HepG2 (cell line): ENCODE measurements around the gene SLC16A4. TPM values are rescaled to one million over a fixed set of nuclear protein-coding genes. Genes with fewer than 3 reads are reported as not detected.

Experiments
- CEBPG ChIP-seq: IDR thresholded peaks from 2 replicates; pipeline ENCODE4 v1.6.1; 2016
- DNMT3B ChIP-seq: conservative IDR thresholded peaks from 2 replicates; pipeline ENCODE4 v1.6.1; 2016; ENCODE audit warnings: missing biosample characterization, control low read depth
- FOSL1 ChIP-seq: sonication (generic); formaldehyde crosslinking; IDR thresholded peaks from 2 replicates; pipeline ENCODE4 v1.9.0; 2021; ENCODE audit warnings: missing genetic modification reagents, borderline replicate concordance
- GTF3A ChIP-seq: sonication (generic); formaldehyde crosslinking; conservative IDR thresholded peaks from 2 replicates; pipeline ENCODE4 v1.4.0; 2020; ENCODE audit warnings: mild to moderate bottlenecking, missing genetic modification reagents
- HNRNPH1 ChIP-seq: fragments of 200-400 bp; formaldehyde crosslinking; optimal IDR thresholded peaks from 2 replicates; pipeline ENCODE3; 2017; ENCODE audit warnings: mild to moderate bottlenecking, low read depth, low read length
- JUND ChIP-seq: sonication (generic); formaldehyde crosslinking; IDR thresholded peaks from 2 replicates; pipeline ENCODE4 v1.8.0; 2022; ENCODE audit warnings: mild to moderate bottlenecking, missing genetic modification reagents
- MAZ ChIP-seq, 2 experiments: sonication (generic) in 1 of 2; formaldehyde crosslinking in 1 of 2; IDR thresholded peaks; 2 replicates each; pipeline versions ENCODE4 v1.5.0 to v1.6.1; 2012 to 2020; ENCODE audit warnings: low read depth in 2 of 2, mild to moderate bottlenecking in 2 of 2, borderline replicate concordance in 1 of 2, improper control_type of control experiment in 1 of 2, low read length in 1 of 2, missing genetic modification reagents in 1 of 2, moderate library complexity in 1 of 2
- MIER2 ChIP-seq: IDR thresholded peaks from 2 replicates; pipeline ENCODE4 v1.6.1; 2016; ENCODE audit warnings: missing biosample characterization, missing genetic modification reagents
- POGZ ChIP-seq: sonication (generic); formaldehyde crosslinking; IDR thresholded peaks from 2 replicates; pipeline ENCODE4 v1.4.0; 2020; ENCODE audit warnings: mild to moderate bottlenecking, missing genetic modification reagents
- POLR2AphosphoS5 ChIP-seq: IDR thresholded peaks from 2 replicates; pipeline ENCODE4 v1.6.1; 2012; ENCODE audit warnings: low read depth, low read length
- RAD21 ChIP-seq: fragments of 450-650 bp; formaldehyde crosslinking; IDR thresholded peaks from 2 replicates; pipeline ENCODE4 v1.5.0; 2020; ENCODE audit warnings: mild to moderate bottlenecking
- STAG1 ChIP-seq: sonication (generic); formaldehyde crosslinking; IDR thresholded peaks from 2 replicates; pipeline ENCODE4 v1.4.0; 2020; ENCODE audit warnings: missing genetic modification reagents
- TCF7L2 ChIP-seq: IDR thresholded peaks from 2 replicates; pipeline ENCODE4 v1.6.1; 2011; ENCODE audit warnings: mild to moderate bottlenecking, low read depth, low read length, moderate library complexity
- ZBTB20 ChIP-seq: sonication (generic); formaldehyde crosslinking; IDR thresholded peaks from 2 replicates; pipeline ENCODE4 v1.8.1; 2023; ENCODE audit warnings: missing genetic modification reagents, low read depth, mild to moderate bottlenecking, borderline replicate concordance
- ZBTB7B ChIP-seq: sonication (generic); formaldehyde crosslinking; IDR thresholded peaks from 2 replicates; pipeline ENCODE4 v1.4.0; 2020; ENCODE audit warnings: missing genetic modification reagents
- ZFP36L1 ChIP-seq: sonication (generic); formaldehyde crosslinking; IDR thresholded peaks from 2 replicates; pipeline ENCODE4 v1.8.0; 2022; ENCODE audit warnings: mild to moderate bottlenecking, missing genetic modification reagents, moderate library complexity
- ZNF337 ChIP-seq: sonication (generic); formaldehyde crosslinking; IDR thresholded peaks from 2 replicates; pipeline ENCODE4 v1.5.1; 2020; ENCODE audit warnings: missing genetic modification reagents, low read depth, mild to moderate bottlenecking, borderline replicate concordance
- ZNF644 ChIP-seq: IDR thresholded peaks from 2 replicates; pipeline ENCODE4 v1.6.1; 2016; ENCODE audit warnings: low read depth
- ZNF724P ChIP-seq: sonication (generic); formaldehyde crosslinking; IDR thresholded peaks from 2 replicates; pipeline ENCODE4 v1.8.0; 2022; ENCODE audit warnings: missing genetic modification reagents, borderline replicate concordance
- ZNF879 ChIP-seq: sonication (generic); formaldehyde crosslinking; IDR thresholded peaks from 2 replicates; pipeline ENCODE4 v1.8.1; 2023; ENCODE audit warnings: missing genetic modification reagents
- ZSCAN30 ChIP-seq: sonication (generic); formaldehyde crosslinking; IDR thresholded peaks from 2 replicates; pipeline ENCODE4 v1.5.0; 2020; ENCODE audit warnings: mild to moderate bottlenecking, missing genetic modification reagents
- polyA plus RNA-seq, 8 experiments: library from polyadenylated mRNA; depleted of rRNA in 3 of 8; stranded (reverse) in 7 of 8; unstranded in 1 of 8; fragments of >200 nt; fragmentation: Illumina TruSeq in 4 of 8; extraction: Trizol in 4 of 8; gene quantifications; 2 replicates each; pipeline versions ENCODE4 v1.2.1 to v1.2.3, GENCODE V29; 2011 to 2016; ENCODE audit warnings: low read depth in 4 of 8, missing spikeins in 1 of 8, mixed read lengths in 1 of 8; ENCODE audit not compliant: insufficient read depth in 1 of 8
- total RNA-seq, 5 experiments: library from RNA; depleted of rRNA; stranded (reverse); fragments of >200 nt; fragmentation: Illumina TruSeq; extraction: Trizol; gene quantifications; 2 replicates each; pipeline ENCODE4 v1.2.3, GENCODE V29; 2016; ENCODE audit warnings: low read depth in 1 of 5
- TF ChIP-seq, protein P1 (sequence below): sonication (generic); formaldehyde crosslinking; IDR thresholded peaks from 2 replicates; pipeline ENCODE4 v1.4.0; 2020; ENCODE audit warnings: missing genetic modification reagents, borderline replicate concordance
- TF ChIP-seq, protein P2 (sequence below): sonication (generic); formaldehyde crosslinking; IDR thresholded peaks from 2 replicates; pipeline ENCODE4 v1.9.0; 2022; ENCODE audit warnings: missing genetic modification reagents, mild to moderate bottlenecking, borderline replicate concordance
- TF ChIP-seq, protein P3 (sequence below): sonication (generic); formaldehyde crosslinking; IDR thresholded peaks from 2 replicates; pipeline ENCODE4 v1.4.0; 2020; ENCODE audit warnings: mild to moderate bottlenecking, missing genetic modification reagents
- TF ChIP-seq, protein P4 (sequence below): sonication (generic); formaldehyde crosslinking; IDR thresholded peaks from 2 replicates; pipeline ENCODE4 v1.4.0; 2020; ENCODE audit warnings: missing genetic modification reagents

The SLC16A4 gene
- total and polyA plus RNA-seq, 2 of the 13 experiments (the other 11 are each of a cell fraction or from before 2014, with no cell fraction given): 1.1 to 1.5 TPM

DNA sequence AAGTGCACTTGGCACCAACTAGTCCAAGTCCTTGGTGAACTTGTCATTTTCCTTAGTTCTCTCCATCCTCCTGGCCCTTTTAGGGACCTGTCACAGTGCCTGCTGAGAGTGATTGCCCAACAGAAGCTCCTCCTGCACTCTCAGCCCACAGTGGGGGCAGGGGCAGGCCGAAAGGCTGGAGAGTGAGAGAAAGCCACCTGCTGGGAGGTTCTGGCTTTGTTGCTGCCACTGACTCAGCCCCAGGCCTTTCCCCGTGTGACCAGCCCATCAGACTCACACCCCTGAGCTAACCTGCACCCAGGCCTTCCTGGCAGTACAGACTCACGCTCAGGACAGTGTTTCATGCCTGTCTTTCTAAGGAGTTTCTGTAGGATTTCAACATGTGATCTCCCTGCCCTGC lies 43.0 kb upstream of the SLC16A4 start (continued):
- TF ChIP-seq TCF7L2 (no peak), ZBTB7B (no peak), GTF3A (CRISPR knock-in tag) (no peak), ZBTB20 (CRISPR knock-in tag) (no peak), ZSCAN30 (CRISPR knock-in tag) (no peak), CEBPG (CRISPR knock-in tag) (peak; percentile 84), MIER2 (CRISPR knock-in tag) (no peak), MAZ (IDR thresholded peaks at IDR 0.05; ENCODE audit: borderline replicate concordance, low read depth, low read length) (peak; percentile 38; the same call in 1 of the 2 replicates), MAZ (CRISPR knock-in tag; IDR thresholded peaks at IDR 0.05; ENCODE audit: low read depth) (no peak), ZFP36L1 (CRISPR knock-in tag) (no peak), JUND (CRISPR knock-in tag) (no peak), ZNF724P (CRISPR knock-in tag) (no peak), DNMT3B (CRISPR knock-in tag) (no peak), RAD21 (CRISPR knock-in tag) (peak; percentile 56), POLR2AphosphoS5 (no peak), HNRNPH1 (no peak), STAG1 (CRISPR knock-in tag) (peak; percentile 36), POGZ (CRISPR knock-in tag) (no peak), FOSL1 (CRISPR knock-in tag) (0 out of 2 replicates have a peak, but pooled peaks have one; percentile 9), ZNF337 (no peak), ZNF879 (CRISPR knock-in tag) (no peak), ZNF644 (CRISPR knock-in tag) (no peak)
- TF ChIP-seq, protein P1, sequence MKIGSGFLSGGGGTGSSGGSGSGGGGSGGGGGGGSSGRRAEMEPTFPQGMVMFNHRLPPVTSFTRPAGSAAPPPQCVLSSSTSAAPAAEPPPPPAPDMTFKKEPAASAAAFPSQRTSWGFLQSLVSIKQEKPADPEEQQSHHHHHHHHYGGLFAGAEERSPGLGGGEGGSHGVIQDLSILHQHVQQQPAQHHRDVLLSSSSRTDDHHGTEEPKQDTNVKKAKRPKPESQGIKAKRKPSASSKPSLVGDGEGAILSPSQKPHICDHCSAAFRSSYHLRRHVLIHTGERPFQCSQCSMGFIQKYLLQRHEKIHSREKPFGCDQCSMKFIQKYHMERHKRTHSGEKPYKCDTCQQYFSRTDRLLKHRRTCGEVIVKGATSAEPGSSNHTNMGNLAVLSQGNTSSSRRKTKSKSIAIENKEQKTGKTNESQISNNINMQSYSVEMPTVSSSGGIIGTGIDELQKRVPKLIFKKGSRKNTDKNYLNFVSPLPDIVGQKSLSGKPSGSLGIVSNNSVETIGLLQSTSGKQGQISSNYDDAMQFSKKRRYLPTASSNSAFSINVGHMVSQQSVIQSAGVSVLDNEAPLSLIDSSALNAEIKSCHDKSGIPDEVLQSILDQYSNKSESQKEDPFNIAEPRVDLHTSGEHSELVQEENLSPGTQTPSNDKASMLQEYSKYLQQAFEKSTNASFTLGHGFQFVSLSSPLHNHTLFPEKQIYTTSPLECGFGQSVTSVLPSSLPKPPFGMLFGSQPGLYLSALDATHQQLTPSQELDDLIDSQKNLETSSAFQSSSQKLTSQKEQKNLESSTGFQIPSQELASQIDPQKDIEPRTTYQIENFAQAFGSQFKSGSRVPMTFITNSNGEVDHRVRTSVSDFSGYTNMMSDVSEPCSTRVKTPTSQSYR: peak; percentile 92
- TF ChIP-seq, protein P2, sequence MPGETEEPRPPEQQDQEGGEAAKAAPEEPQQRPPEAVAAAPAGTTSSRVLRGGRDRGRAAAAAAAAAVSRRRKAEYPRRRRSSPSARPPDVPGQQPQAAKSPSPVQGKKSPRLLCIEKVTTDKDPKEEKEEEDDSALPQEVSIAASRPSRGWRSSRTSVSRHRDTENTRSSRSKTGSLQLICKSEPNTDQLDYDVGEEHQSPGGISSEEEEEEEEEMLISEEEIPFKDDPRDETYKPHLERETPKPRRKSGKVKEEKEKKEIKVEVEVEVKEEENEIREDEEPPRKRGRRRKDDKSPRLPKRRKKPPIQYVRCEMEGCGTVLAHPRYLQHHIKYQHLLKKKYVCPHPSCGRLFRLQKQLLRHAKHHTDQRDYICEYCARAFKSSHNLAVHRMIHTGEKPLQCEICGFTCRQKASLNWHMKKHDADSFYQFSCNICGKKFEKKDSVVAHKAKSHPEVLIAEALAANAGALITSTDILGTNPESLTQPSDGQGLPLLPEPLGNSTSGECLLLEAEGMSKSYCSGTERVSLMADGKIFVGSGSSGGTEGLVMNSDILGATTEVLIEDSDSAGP (CRISPR knock-in tag): 0 out of 2 replicates have a peak, but pooled peaks have one; percentile 21
- TF ChIP-seq, protein P3, sequence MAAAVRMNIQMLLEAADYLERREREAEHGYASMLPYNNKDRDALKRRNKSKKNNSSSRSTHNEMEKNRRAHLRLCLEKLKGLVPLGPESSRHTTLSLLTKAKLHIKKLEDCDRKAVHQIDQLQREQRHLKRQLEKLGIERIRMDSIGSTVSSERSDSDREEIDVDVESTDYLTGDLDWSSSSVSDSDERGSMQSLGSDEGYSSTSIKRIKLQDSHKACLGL (CRISPR knock-in tag): no peak
- TF ChIP-seq, protein P4, sequence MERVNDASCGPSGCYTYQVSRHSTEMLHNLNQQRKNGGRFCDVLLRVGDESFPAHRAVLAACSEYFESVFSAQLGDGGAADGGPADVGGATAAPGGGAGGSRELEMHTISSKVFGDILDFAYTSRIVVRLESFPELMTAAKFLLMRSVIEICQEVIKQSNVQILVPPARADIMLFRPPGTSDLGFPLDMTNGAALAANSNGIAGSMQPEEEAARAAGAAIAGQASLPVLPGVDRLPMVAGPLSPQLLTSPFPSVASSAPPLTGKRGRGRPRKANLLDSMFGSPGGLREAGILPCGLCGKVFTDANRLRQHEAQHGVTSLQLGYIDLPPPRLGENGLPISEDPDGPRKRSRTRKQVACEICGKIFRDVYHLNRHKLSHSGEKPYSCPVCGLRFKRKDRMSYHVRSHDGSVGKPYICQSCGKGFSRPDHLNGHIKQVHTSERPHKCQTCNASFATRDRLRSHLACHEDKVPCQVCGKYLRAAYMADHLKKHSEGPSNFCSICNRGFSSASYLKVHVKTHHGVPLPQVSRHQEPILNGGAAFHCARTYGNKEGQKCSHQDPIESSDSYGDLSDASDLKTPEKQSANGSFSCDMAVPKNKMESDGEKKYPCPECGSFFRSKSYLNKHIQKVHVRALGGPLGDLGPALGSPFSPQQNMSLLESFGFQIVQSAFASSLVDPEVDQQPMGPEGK (CRISPR knock-in tag): peak; percentile 51; the same call in 1 of the 2 replicates
